Left kidney (tissue), 2 donors: ENCODE data around the gene TRPT1. TPM values are rescaled to one million over a fixed set of nuclear protein-coding genes. Genes with fewer than 3 reads are reported as not detected.
"Not testable (repeated sequence)": the region's sequence is repeated elsewhere in the genome, so short reads cannot be mapped to it uniquely, and the experiment has no call there.

Source experiments
- DNase-seq: peaks from one replicate; pipeline ENCODE4 v3.0.0-alpha.2; 2013
- polyA plus RNA-seq: library from polyadenylated mRNA; unstranded; fragments of 120-200 nt; gene quantifications from one replicate; pipeline ENCODE4 v1.2.1, GENCODE V29; 2013; ENCODE audit not compliant: insufficient read length

Gene TRPT1
- polyA plus RNA-seq, 1 donor = 44.8 TPM

- DNase-seq = not testable (repeated sequence)
Observed at GRCh38 chr11:64246621-64246870, 20.6 kb upstream of the TRPT1 start.

GRCh38 chr11:64245797-64246620, 20.0 kb upstream of the TRPT1 start:
- no peak for DNase-seq

- DNase-seq = no peak
Observed at GRCh38 chr11:64245401-64245796, 19.4 kb upstream of the TRPT1 start.

GRCh38 chr11:64244966-64245365, 19.0 kb upstream of the TRPT1 start:
- DNase-seq = no peak

GRCh38 chr11:64244107-64244506, 18.1 kb upstream of the TRPT1 start:
- no peak for DNase-seq

GRCh38 chr11:64243236-64243854, 17.4 kb upstream of the TRPT1 start:
- DNase-seq = no peak

GRCh38 chr11:64241491-64242374, 15.7 kb upstream of the TRPT1 start:
- no peak for DNase-seq

- DNase-seq = peak; percentile 99
Observed at GRCh38 chr11:64241241-64241490, 15.2 kb upstream of the TRPT1 start.

- peak; percentile 96 for DNase-seq
Observed at GRCh38 chr11:64240435-64241240, 14.7 kb upstream of the TRPT1 start, which contains the start of gene FKBP2. Gene FKBP2, plus strand, starts transcription at chr11:64241095. Its CDS starts 1,293 bp downstream, at chr11:64242388.

- no peak for DNase-seq
Observed at GRCh38 chr11:64239662-64240434, 13.9 kb upstream of the TRPT1 start.

GRCh38 chr11:64238999-64239398, 13.0 kb upstream of the TRPT1 start:
- no peak for DNase-seq

GRCh38 chr11:64238076-64238475, 12.1 kb upstream of the TRPT1 start:
- DNase-seq = no peak

- DNase-seq = no peak
Observed at GRCh38 chr11:64237484-64237951, 11.5 kb upstream of the TRPT1 start.

GRCh38 chr11:64235437-64236161, 9.6 kb upstream of the TRPT1 start:
- no peak for DNase-seq

- no peak for DNase-seq
Observed at GRCh38 chr11:64234647-64235379, 8.8 kb upstream of the TRPT1 start.

GRCh38 chr11:64233913-64234586, 8.1 kb upstream of the TRPT1 start, which contains the start of gene VEGFB:
Gene VEGFB, plus strand, starts transcription at chr11:64234584. Its CDS starts 250 bp downstream, at chr11:64234834.
- DNase-seq = no peak

- no peak for DNase-seq
Observed at GRCh38 chr11:64232967-64233315, 7.0 kb upstream of the TRPT1 start.

GRCh38 chr11:64232182-64232966, 6.4 kb upstream of the TRPT1 start:
- no peak for DNase-seq
